Jurkat, Clone E6-1 (cell line): Measurements from ENCODE around the gene HAO1.
"Not testable (repeated sequence)": the region's sequence is repeated elsewhere in the genome, so short reads cannot be mapped to it uniquely, and the experiment has no call there.

Experiments
- DNase-seq: peaks from one replicate; pipeline ENCODE4 v3.0.0-alpha.2; 2011; ENCODE audit warnings: low read depth, low spot score
- H3K4me3 ChIP-seq: 2 replicates; pipeline ENCODE4 v1.5.1; 2011; ENCODE audit warnings: mild to moderate bottlenecking, low read length, control low read depth, moderate library complexity

Gene HAO1

GRCh38 chr20:7879883-7880282, 60.4 kb downstream of the HAO1 start:
- H3K4me3 ChIP-seq = no peak overlapping the region
- peak; percentile 9 for DNase-seq

- H3K4me3 ChIP-seq = no peak overlapping the region
- no peak for DNase-seq
Measured at GRCh38 chr20:7868108-7868507, 72.2 kb downstream of the HAO1 start.

- H3K4me3 ChIP-seq = no peak overlapping the region
- DNase-seq = no peak
Measured at GRCh38 chr20:7866285-7866684, 74.0 kb downstream of the HAO1 start.

GRCh38 chr20:7859356-7859802, 80.9 kb downstream of the HAO1 start:
- peak; percentile 32 for DNase-seq
- H3K4me3 ChIP-seq = no peak overlapping the region

GRCh38 chr20:7858734-7859250, 81.5 kb downstream of the HAO1 start:
- DNase-seq = no peak
- H3K4me3 ChIP-seq = no peak overlapping the region

- H3K4me3 ChIP-seq = no peak overlapping the region
- no peak for DNase-seq
Measured at GRCh38 chr20:7856756-7857155, 83.5 kb downstream of the HAO1 start.

GRCh38 chr20:7855545-7855944, 84.7 kb downstream of the HAO1 start:
- no peak overlapping the region for H3K4me3 ChIP-seq
- no peak for DNase-seq

GRCh38 chr20:7853493-7853892, 86.8 kb downstream of the HAO1 start:
- no peak for DNase-seq
- no peak overlapping the region for H3K4me3 ChIP-seq

- H3K4me3 ChIP-seq = no peak overlapping the region
Measured at GRCh38 chr20:7850775-7851490, 89.3 kb downstream of the HAO1 start.

GRCh38 chr20:7849675-7850074, 90.6 kb downstream of the HAO1 start:
- H3K4me3 ChIP-seq = no peak overlapping the region
- no peak for DNase-seq

More at GRCh38 chr20:7850775-7851490, 89.3 kb downstream of the HAO1 start:
- no peak for DNase-seq

GRCh38 chr20:7848351-7848750, 91.9 kb downstream of the HAO1 start:
- H3K4me3 ChIP-seq = no peak overlapping the region
- no peak for DNase-seq

GRCh38 chr20:7843613-7844012, 96.6 kb downstream of the HAO1 start:
- no peak for DNase-seq
- H3K4me3 ChIP-seq = no peak overlapping the region

GRCh38 chr20:7841971-7842310, 98.3 kb downstream of the HAO1 start:
- DNase-seq = no peak
- no peak overlapping the region for H3K4me3 ChIP-seq

- no peak for DNase-seq
- H3K4me3 ChIP-seq = no peak overlapping the region
Measured at GRCh38 chr20:7841291-7841970, 98.8 kb downstream of the HAO1 start.

- DNase-seq = no peak
- no peak overlapping the region for H3K4me3 ChIP-seq
Measured at GRCh38 chr20:7836076-7836475, 104.2 kb downstream of the HAO1 start.

- DNase-seq, H3K4me3 ChIP-seq: not testable (repeated sequence)
Measured at GRCh38 chr20:7834441-7834840, 105.8 kb downstream of the HAO1 start.
